Pancreas (tissue), 10 donors: ENCODE results near the gene EPHA8. TPM values are rescaled to one million over a fixed set of nuclear protein-coding genes. Genes with fewer than 3 reads are reported as not detected.

Experiments
- ATAC-seq, 4 donors: fragments of 200-7000 bp; cut with Tn5 transposase; one replicate each; pipeline versions ENCODE4 v1.8.0 to v1.9.1; 2020; ENCODE audit warnings: mild to moderate bottlenecking in 4 of 4, moderate library complexity in 4 of 4
- DNase-seq, 6 donors: peaks; one replicate each; pipeline ENCODE4 v3.0.0-alpha.2; 2020
- FAIRE-seq: peaks from 2 replicates; lab custom pipeline; 2012; peaks lifted over from hg19 to GRCh38; lab: Jason Lieb, UNC
- H3K27ac ChIP-seq, 4 donors: fragments of 200-600 bp; sonication (generic); 1 replicate in 3 of 4; 2 replicates in 1 of 4; pipeline versions ENCODE4 v1.5.0 to v1.8.0; 2020
- H3K27me3 ChIP-seq, 4 donors: fragments of 200-600 bp; one replicate each; pipeline ENCODE4 v1.8.0; 2021
- H3K36me3 ChIP-seq, 3 donors: fragments of 200-600 bp; sonication (generic) in 1 of 3; one replicate each; pipeline versions ENCODE4 v1.5.0 to v1.8.0; 2020 to 2021
- H3K4me1 ChIP-seq, 3 donors: fragments of 200-600 bp; one replicate each; pipeline ENCODE4 v1.8.0; 2021
- H3K4me3 ChIP-seq, 4 donors: fragments of 200-600 bp; sonication (generic) in 2 of 4; one replicate each; pipeline versions ENCODE4 v1.5.0 to v1.8.0; 2020 to 2021
- H3K9me3 ChIP-seq, 4 donors: fragments of 200-600 bp; one replicate each; pipeline ENCODE4 v1.8.0; 2021
- CTCF ChIP-seq, 4 donors: fragments of 200-600 bp; sonication (generic) in 3 of 4; IDR thresholded peaks; one replicate each; pipeline versions ENCODE4 v1.5.0 to v1.8.0; 2021; ENCODE audit warnings: antibody characterized with exemption in 4 of 4
- WGBS, 2 donors: extraction: QIAGEN DNeasy Blood & Tissue Kit; methylation state at CpG; one replicate each; pipeline ENCODE4 v1.1.7; 2013; 5-methylcytosine and 5-hydroxymethylcytosine counted together
- intact Hi-C, 3 donors: fragments of 100-400 bp; cut with DNase I; formaldehyde crosslinking; loops; one replicate each; pipeline versions ENCODE4 v1.11.1 to v1.14.2; 2022
- polyA plus RNA-seq, 2 donors: library from polyadenylated mRNA; stranded (reverse); fragments of 200-250 nt; gene quantifications; one replicate each; pipeline ENCODE4 v1.2.3, GENCODE V29; 2013
- total RNA-seq, 6 donors: library from RNA; stranded (reverse); fragmentation: NEBNext Ultra II Directional in 4 of 6; extraction: Animal tissue kit (Norgen Biotek cat#: 25700) in 4 of 6; gene quantifications; one replicate each; pipeline versions ENCODE4 v1.2.1 to v1.2.4, GENCODE V29; 2021 to 2023
- donor health status: healthy with polysubstance abuse.
- donor health status: DM: no; HTN: no; CAD: no; lungs with moderate emphysema.
- donor health status: DM: no; HTN: no; CAD: no.
- donor health status: control.
- donor health status: control.
- donor health status: Bipolar disorder and iron deficiency.
- donor health status: DM: yes; HTN: yes; CAD: no.
- donor health status: DM: no; HTN: no; CAD: no.
- donor health status: DM: no; HTN: no; CAD: no.
- donor health status: DM: yes; HTN: yes; CAD: no.

Gene EPHA8
- total and polyA plus RNA-seq, 8 donors = 0.57 to 8.1 (median 1.2) TPM

DNA sequence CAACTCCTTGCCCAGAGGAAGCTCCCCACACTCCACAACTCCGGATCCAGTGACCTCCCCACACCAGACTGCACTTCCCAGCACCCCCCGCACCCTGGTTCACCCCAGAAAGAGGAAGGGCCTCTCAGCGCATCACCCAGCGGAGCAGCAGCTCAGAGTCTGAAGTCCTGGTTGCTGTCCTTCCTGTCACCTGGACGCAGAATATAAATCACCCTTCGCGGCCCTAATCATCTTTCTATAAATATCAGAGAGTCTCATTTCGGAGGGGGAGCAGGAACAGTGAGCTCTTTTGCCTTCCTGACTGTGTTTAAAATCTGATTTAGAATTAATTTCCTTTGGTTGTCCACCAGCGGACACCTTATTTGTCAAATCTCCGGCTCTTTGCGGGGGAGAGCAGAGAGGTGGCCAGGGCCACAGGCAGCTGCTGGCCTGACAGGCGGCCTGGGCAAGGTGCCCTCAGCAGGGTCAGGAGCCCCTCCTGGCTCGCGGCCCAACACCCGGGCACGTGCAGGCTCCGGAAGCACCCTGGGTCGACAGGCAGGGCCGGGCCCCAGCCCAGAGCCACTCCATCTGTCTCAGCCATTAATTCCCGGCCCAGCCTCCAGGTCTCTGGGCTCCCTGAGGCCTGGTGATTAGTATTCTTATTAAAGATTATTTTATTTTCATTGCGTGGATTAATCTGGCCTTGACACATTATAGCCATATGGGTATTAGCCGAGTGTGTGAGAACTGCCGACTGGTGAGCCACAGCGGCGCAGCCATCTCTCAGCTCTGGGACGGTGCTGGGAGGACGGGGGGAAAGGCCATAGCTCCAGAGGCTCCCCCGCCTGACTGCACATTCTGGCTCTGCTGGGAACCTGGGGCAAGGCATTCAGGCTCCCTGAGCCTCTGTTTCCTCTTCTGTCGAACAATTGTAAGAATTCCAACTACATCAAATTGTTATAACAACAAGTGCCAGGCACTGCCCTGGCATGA is 19.7 kb downstream of the EPHA8 start:
- ATAC-seq (peak in 1 of 4 donors; percentile 55), DNase-seq (peak in 1 of 6 donors; percentile 58), FAIRE-seq (no peak)
- WGBS, 2 donors = 78 to 79% methylated on average over 29 of the region's 29 CpGs
- Histone ChIP-seq H3K4me1 (no peaks in the 10 kb centered on the region), H3K27me3 (no peaks in the 10 kb centered on the region), H3K4me3 (no peak overlapping the region), H3K36me3 (no peaks in the 10 kb centered on the region), H3K9me3 (no peaks in the 10 kb centered on the region), H3K27ac (no peak overlapping the region)
- TF ChIP-seq CTCF (IDR thresholded peaks at IDR 0.05) = no peak
- intact Hi-C loops = no loop called here

DNA sequence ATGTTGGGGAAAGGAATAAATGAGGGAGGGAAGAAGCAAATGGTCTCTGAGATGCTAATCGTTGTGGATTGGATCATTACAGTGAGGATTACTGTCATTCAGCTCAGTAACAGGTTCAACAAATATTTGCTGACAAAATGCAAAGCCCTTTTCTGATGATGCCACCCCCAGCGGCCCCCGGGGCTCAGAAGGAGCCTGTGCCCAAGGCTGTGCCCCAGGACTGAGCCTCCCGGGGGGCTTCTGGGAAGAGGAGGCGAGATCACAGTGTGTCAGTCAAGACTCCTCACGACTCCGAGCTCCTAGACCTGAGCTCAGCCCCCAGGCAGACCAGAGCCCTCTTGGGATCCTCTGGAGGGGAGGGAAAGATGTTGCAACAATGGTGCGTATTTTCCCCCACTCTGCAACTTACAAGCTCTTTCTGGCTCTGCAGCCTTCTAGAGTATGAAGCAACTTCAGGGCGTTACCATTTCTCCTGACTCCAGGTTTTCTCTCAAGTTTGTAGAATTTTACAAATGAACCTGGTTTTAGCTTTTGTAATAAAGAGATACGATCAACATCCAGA is 20.8 kb downstream of the EPHA8 start:
- Histone ChIP-seq H3K4me3 (no peak overlapping the region), H3K9me3 (no peaks in the 10 kb centered on the region), H3K27me3 (no peaks in the 10 kb centered on the region), H3K27ac (no peak overlapping the region), H3K4me1 (no peaks in the 10 kb centered on the region), H3K36me3 (no peaks in the 10 kb centered on the region)
- intact Hi-C loops = no loop called here
- 78 to 80% methylated on average over 10 of the region's 10 CpGs for WGBS, 2 donors
- TF ChIP-seq CTCF (IDR thresholded peaks at IDR 0.05) = no peak
- ATAC-seq (peak in 1 of 4 donors; percentile 43), FAIRE-seq (no peak), DNase-seq (peak in 1 of 6 donors; percentile 30)

DNA sequence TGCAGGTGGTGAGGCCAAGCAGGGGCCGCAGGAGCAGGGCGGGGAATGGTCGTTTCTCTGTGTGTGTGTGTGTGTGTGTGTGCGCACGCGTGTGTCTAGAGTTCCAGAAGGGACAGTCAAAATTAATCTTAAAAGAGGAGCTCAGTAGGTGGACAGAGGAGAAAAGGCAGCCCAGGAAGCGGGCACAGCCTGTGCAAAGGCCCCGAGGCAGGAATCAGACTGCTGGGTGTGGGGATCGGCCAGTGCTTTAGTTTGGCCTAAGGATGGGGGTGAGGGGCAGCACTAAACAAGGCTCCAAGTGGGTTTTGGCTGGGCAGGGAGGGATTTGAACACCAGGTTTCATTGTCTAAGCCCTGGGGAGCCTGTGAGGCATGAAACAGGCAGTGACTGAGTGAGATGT is 21.7 kb downstream of the EPHA8 start:
- Histone ChIP-seq H3K36me3 (no peaks in the 10 kb centered on the region), H3K4me3 (no peak overlapping the region), H3K27ac (no peak overlapping the region), H3K4me1 (no peaks in the 10 kb centered on the region), H3K9me3 (no peaks in the 10 kb centered on the region), H3K27me3 (no peaks in the 10 kb centered on the region)
- DNase-seq = peak in 1 of 6 donors; percentile 18
- intact Hi-C loops = no loop called here
- no peak for FAIRE-seq
- no peak for ATAC-seq
- 79 to 92% methylated on average over 9 of the region's 9 CpGs for WGBS, 2 donors
- TF ChIP-seq CTCF (IDR thresholded peaks at IDR 0.05) = no peak

- intact Hi-C loops = no loop called here
- Histone ChIP-seq H3K4me1 (no peaks in the 10 kb centered on the region), H3K36me3 (no peaks in the 10 kb centered on the region), H3K27me3 (no peaks in the 10 kb centered on the region), H3K9me3 (no peaks in the 10 kb centered on the region), H3K27ac (no peak overlapping the region), H3K4me3 (no peak overlapping the region)
- WGBS, 2 donors = 92 to 97% methylated on average over 4 of the region's 4 CpGs
- FAIRE-seq (no peak), DNase-seq (peak in 1 of 6 donors; percentile 43), ATAC-seq (no peak)
- TF ChIP-seq CTCF (IDR thresholded peaks at IDR 0.05) = no peak
Measured at GRCh38 chr1:22585471-22585870, 22.2 kb downstream of the EPHA8 start.
